ENCODE results near the gene RAPGEF6. TPM values are rescaled to one million over a fixed set of nuclear protein-coding genes. Genes with fewer than 3 reads are reported as not detected.
A peak's percentile ranks its signal among the peaks of the same experiment; 100 is the strongest.

The RAPGEF6 gene
- total RNA-seq, 2 donors from 2014 or later, result 19.2 to 24.0 TPM

- H3K27ac Mint-ChIP-seq, result peak overlapping the region; percentile 3
- Histone ChIP-seq H3K27ac (ENCODE audit: low read depth, low read length) (no peak overlapping the region), H3K9ac (ENCODE audit: extremely low read depth, low read length, poor library complexity, severe bottlenecking) (no peak overlapping the region), H3K9me3 (ENCODE audit: control insufficient read depth, low read length) (peaks cover 3% of the 10 kb centered on the region), H3K4me3 (ENCODE audit: low read length) (no peak overlapping the region), H3K27me3 (ENCODE audit: control insufficient read depth, insufficient read depth, low read length, poor library complexity, severe bottlenecking) (no peaks in the 10 kb centered on the region), H3K36me3 (ENCODE audit: control insufficient read depth, insufficient read depth, low read length) (no peaks in the 10 kb centered on the region), H3K4me1 (ENCODE audit: control insufficient read depth, insufficient read depth, low read length) (no peaks in the 10 kb centered on the region)
- TF ChIP-seq, protein P1, sequence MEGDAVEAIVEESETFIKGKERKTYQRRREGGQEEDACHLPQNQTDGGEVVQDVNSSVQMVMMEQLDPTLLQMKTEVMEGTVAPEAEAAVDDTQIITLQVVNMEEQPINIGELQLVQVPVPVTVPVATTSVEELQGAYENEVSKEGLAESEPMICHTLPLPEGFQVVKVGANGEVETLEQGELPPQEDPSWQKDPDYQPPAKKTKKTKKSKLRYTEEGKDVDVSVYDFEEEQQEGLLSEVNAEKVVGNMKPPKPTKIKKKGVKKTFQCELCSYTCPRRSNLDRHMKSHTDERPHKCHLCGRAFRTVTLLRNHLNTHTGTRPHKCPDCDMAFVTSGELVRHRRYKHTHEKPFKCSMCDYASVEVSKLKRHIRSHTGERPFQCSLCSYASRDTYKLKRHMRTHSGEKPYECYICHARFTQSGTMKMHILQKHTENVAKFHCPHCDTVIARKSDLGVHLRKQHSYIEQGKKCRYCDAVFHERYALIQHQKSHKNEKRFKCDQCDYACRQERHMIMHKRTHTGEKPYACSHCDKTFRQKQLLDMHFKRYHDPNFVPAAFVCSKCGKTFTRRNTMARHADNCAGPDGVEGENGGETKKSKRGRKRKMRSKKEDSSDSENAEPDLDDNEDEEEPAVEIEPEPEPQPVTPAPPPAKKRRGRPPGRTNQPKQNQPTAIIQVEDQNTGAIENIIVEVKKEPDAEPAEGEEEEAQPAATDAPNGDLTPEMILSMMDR (conservative IDR thresholded peaks at IDR 0.05), result peak; percentile 22
- 85 to 92% methylated on average over 2 of the region's 2 CpGs for WGBS, 2 experiments (ENCODE audit: insufficient coverage in 1 of 2, insufficient read length in 1 of 2)
- H3K4me3 Mint-ChIP-seq, result no peak overlapping the region
- DNase-seq, result no peak
- H3K4me1 Mint-ChIP-seq, result no peaks in the 10 kb centered on the region
- H3K9me3 Mint-ChIP-seq, result no peaks in the 10 kb centered on the region
- peaks cover 6% of the 10 kb centered on the region for H3K36me3 Mint-ChIP-seq (ENCODE audit: low read depth)
- no peaks in the 10 kb centered on the region for H3K27me3 Mint-ChIP-seq (ENCODE audit: insufficient read depth)
These were observed 47.5 kb downstream of the RAPGEF6 start for GRCh38 chr5:131587541-131587940.

DNA sequence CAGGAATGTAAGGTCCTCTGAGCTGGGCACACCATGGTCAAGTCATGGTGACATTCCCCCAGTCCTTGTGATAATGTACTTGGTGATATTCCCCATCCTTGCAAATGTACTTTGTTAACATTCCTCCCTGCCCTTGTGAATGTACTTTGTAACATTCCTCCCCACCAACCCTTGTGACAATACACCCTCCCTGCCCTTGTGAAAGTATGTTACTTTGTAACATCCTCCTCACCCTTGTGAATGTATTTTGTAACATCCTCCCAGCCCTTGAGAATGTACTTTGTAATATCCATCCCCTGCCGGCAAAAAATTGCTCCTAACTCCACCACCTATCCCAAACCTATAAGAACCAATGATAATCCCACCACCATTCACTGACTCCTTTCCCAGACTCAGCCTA is 53.3 kb downstream of the RAPGEF6 start:
- DNase-seq, result no peak
- H3K4me1 Mint-ChIP-seq, result no peaks in the 10 kb centered on the region
- Histone ChIP-seq H3K9me3 (ENCODE audit: control insufficient read depth, low read length) (peaks cover 25% of the 10 kb centered on the region), H3K4me3 (ENCODE audit: low read length) (no peak overlapping the region), H3K36me3 (ENCODE audit: control insufficient read depth, insufficient read depth, low read length) (peaks cover 9% of the 10 kb centered on the region), H3K27me3 (ENCODE audit: control insufficient read depth, insufficient read depth, low read length, poor library complexity, severe bottlenecking) (no peaks in the 10 kb centered on the region), H3K9ac (ENCODE audit: extremely low read depth, low read length, poor library complexity, severe bottlenecking) (no peak overlapping the region), H3K27ac (ENCODE audit: low read depth, low read length) (no peak overlapping the region), H3K4me1 (ENCODE audit: control insufficient read depth, insufficient read depth, low read length) (no peaks in the 10 kb centered on the region)
- peaks cover 32% of the 10 kb centered on the region for H3K9me3 Mint-ChIP-seq
- TF ChIP-seq, protein P1 (conservative IDR thresholded peaks at IDR 0.05), result no peak
- WGBS, 2 experiments (ENCODE audit: insufficient coverage in 1 of 2, insufficient read length in 1 of 2), result 86 to 88% methylated on average over 1 of the region's 1 CpG
- H3K4me3 Mint-ChIP-seq, result no peak overlapping the region
- peaks cover 49% of the 10 kb centered on the region for H3K36me3 Mint-ChIP-seq (ENCODE audit: low read depth)
- peak overlapping the region; percentile 11 for H3K27ac Mint-ChIP-seq
- H3K27me3 Mint-ChIP-seq (ENCODE audit: insufficient read depth), result no peaks in the 10 kb centered on the region

DNA sequence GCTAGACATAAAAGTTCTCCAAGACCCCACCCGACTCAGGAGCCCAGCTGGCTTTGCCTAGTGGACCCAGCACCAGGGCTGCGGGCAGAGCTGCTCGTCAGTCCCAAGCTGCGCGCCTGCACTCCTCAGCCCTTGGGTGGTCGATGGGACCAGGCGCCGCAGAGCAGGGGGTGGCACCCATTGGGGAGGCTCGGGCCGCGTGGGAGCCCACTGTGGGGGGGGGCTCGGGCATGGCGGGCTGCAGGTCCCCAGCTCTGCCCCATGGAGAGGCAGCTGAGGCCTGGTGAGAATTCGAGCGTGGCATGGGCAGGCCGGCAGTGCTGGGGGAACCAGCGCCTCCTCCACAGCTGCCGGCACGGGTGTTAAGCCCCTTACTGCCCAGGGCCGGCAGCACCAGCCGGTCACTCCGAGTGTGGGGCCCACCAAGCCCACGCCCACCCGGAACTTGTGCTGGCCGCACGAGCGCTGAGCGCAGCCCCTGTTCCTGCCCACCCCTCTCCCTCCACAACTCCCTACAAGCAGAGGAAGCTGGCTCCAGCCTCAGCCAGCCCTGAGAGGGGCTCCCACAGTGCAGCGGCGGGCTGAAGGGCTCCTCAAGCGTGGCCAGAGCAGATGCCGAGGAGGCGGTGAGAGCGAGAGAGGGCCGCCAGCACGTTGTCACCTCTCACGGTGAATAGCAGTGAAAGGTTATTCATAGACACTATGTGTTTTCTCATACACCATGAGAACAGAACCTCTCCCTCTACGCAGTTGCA is 54.9 kb downstream of the RAPGEF6 start:
- Histone ChIP-seq H3K36me3 (ENCODE audit: control insufficient read depth, insufficient read depth, low read length) (peaks cover 9% of the 10 kb centered on the region), H3K4me1 (ENCODE audit: control insufficient read depth, insufficient read depth, low read length) (no peaks in the 10 kb centered on the region), H3K9me3 (ENCODE audit: control insufficient read depth, low read length) (peaks cover 25% of the 10 kb centered on the region), H3K4me3 (ENCODE audit: low read length) (no peak overlapping the region), H3K27me3 (ENCODE audit: control insufficient read depth, insufficient read depth, low read length, poor library complexity, severe bottlenecking) (no peaks in the 10 kb centered on the region), H3K27ac (ENCODE audit: low read depth, low read length) (no peak overlapping the region), H3K9ac (ENCODE audit: extremely low read depth, low read length, poor library complexity, severe bottlenecking) (no peak overlapping the region)
- H3K4me3 Mint-ChIP-seq, result no peak overlapping the region
- TF ChIP-seq, protein P1 (conservative IDR thresholded peaks at IDR 0.05), result no peak
- H3K9me3 Mint-ChIP-seq, result peaks cover 32% of the 10 kb centered on the region
- peaks cover 47% of the 10 kb centered on the region for H3K36me3 Mint-ChIP-seq (ENCODE audit: low read depth)
- 93 to 97% methylated on average over 13 to 38 of the region's 38 CpGs for WGBS, 2 experiments (ENCODE audit: insufficient coverage in 1 of 2, insufficient read length in 1 of 2)
- no peaks in the 10 kb centered on the region for H3K27me3 Mint-ChIP-seq (ENCODE audit: insufficient read depth)
- H3K27ac Mint-ChIP-seq, result no peak overlapping the region
- no peak for DNase-seq
- H3K4me1 Mint-ChIP-seq, result no peaks in the 10 kb centered on the region

All from endodermal cell (in vitro differentiated cells).